ENCODE results near the gene B3GNT5. TPM values are rescaled to one million over a fixed set of nuclear protein-coding genes. Genes with fewer than 3 reads are reported as not detected.

B3GNT5 gene
- total RNA-seq, 3 donors from 2014 or later: 3.0 to 12.1 (median 6.2) TPM

GRCh38 chr3:183254487-183255347 is 1.7 kb downstream of the B3GNT5 start:
- intact Hi-C loops (cut with DNase I; ENCODE audit: low total_unique reads): no loop called here

GRCh38 chr3:183255348-183255730 is 2.3 kb downstream of the B3GNT5 start:
- Histone ChIP-seq H3K9me3 (no peaks in the 10 kb centered on the region), H3K4me3 (peak overlapping the region in 2 of 3 donors; percentile 84 to 87), H3K4me1 (no peaks in the 10 kb centered on the region), H3K36me3 (no peaks in the 10 kb centered on the region), H3K27ac (peak overlapping the region; percentile 93 to 95), H3K27me3 (no peaks in the 10 kb centered on the region)
- no peak for DNase-seq (ENCODE audit: low spot score in 2 of 2)
- intact Hi-C loops (cut with DNase I; ENCODE audit: low total_unique reads): no loop called here
- no peak for TF ChIP-seq POLR2AphosphoS5 (IDR thresholded peaks at IDR 0.05)
- no peak for TF ChIP-seq POLR2A (IDR thresholded peaks at IDR 0.05)
- TF ChIP-seq CTCF (IDR thresholded peaks at IDR 0.05): no peak

More at GRCh38 chr3:183254487-183255347, 1.7 kb downstream of the B3GNT5 start:
- TF ChIP-seq CTCF (IDR thresholded peaks at IDR 0.05): no peak
- no peak for TF ChIP-seq POLR2AphosphoS5 (IDR thresholded peaks at IDR 0.05)
- TF ChIP-seq POLR2A (IDR thresholded peaks at IDR 0.05): no peak
- Histone ChIP-seq H3K27ac (peak overlapping the region; percentile 93 to 95), H3K9me3 (no peaks in the 10 kb centered on the region), H3K4me3 (peak overlapping the region; percentile 64 to 87 (median 84)), H3K4me1 (no peaks in the 10 kb centered on the region), H3K36me3 (no peaks in the 10 kb centered on the region), H3K27me3 (no peaks in the 10 kb centered on the region)
- DNase-seq (ENCODE audit: low spot score in 2 of 2): no peak

GRCh38 chr3:183259087-183259486 is 6.0 kb downstream of the B3GNT5 start:
- H3K36me3 ChIP-seq: no peaks in the 10 kb centered on the region
- TF ChIP-seq POLR2AphosphoS5 (IDR thresholded peaks at IDR 0.05) (no peak), POLR2A (IDR thresholded peaks at IDR 0.05) (no peak)
- peak overlapping the region in 1 of 2 donors; percentile 45 for H3K27ac ChIP-seq
- intact Hi-C loops (cut with DNase I; ENCODE audit: low total_unique reads): no loop called here
- DNase-seq (ENCODE audit: low spot score in 2 of 2): no peak
- no peaks in the 10 kb centered on the region for H3K9me3 ChIP-seq
- no peak overlapping the region for H3K4me3 ChIP-seq
- H3K4me1 ChIP-seq: no peaks in the 10 kb centered on the region
- no peaks in the 10 kb centered on the region for H3K27me3 ChIP-seq

- Histone ChIP-seq H3K27me3 (no peaks in the 10 kb centered on the region), H3K4me1 (no peaks in the 10 kb centered on the region), H3K9me3 (no peaks in the 10 kb centered on the region), H3K4me3 (no peak overlapping the region), H3K36me3 (no peaks in the 10 kb centered on the region), H3K27ac (peak overlapping the region; percentile 45 to 49)
- TF ChIP-seq CTCF (IDR thresholded peaks at IDR 0.05) (no peak), POLR2AphosphoS5 (IDR thresholded peaks at IDR 0.05) (no peak), POLR2A (IDR thresholded peaks at IDR 0.05) (no peak)
- intact Hi-C loops (cut with DNase I; ENCODE audit: low total_unique reads): no loop called here
- DNase-seq (ENCODE audit: low spot score in 2 of 2): no peak
Measured at GRCh38 chr3:183259621-183260020, 6.6 kb downstream of the B3GNT5 start.

- H3K4me1 ChIP-seq: no peaks in the 10 kb centered on the region
- intact Hi-C loops (cut with DNase I; ENCODE audit: low total_unique reads): no loop called here
- no peaks in the 10 kb centered on the region for H3K9me3 ChIP-seq
- DNase-seq (ENCODE audit: low spot score in 2 of 2): no peak
- no peaks in the 10 kb centered on the region for H3K27me3 ChIP-seq
- peak overlapping the region; percentile 45 to 49 for H3K27ac ChIP-seq
- H3K4me3 ChIP-seq: no peak overlapping the region
- no peak for TF ChIP-seq CTCF (IDR thresholded peaks at IDR 0.05)
- no peak for TF ChIP-seq POLR2AphosphoS5 (IDR thresholded peaks at IDR 0.05)
- no peak for TF ChIP-seq POLR2A (IDR thresholded peaks at IDR 0.05)
- H3K36me3 ChIP-seq: no peaks in the 10 kb centered on the region
Measured at GRCh38 chr3:183260167-183260904, 7.3 kb downstream of the B3GNT5 start.

All from breast epithelium (tissue), 4 donors.